Heart left ventricle (tissue), 16 donors: ENCODE measurements around the gene TMC3. TPM values are rescaled to one million over a fixed set of nuclear protein-coding genes. Genes with fewer than 3 reads are reported as not detected.
A peak's percentile ranks its signal among the peaks of the same experiment; 100 is the strongest.

Experiments
- ATAC-seq, 4 donors: fragments of 200-7000 bp; cut with Tn5 transposase; one replicate each; pipeline ENCODE4 v1.9.1; 2020 to 2022; ENCODE audit warnings: moderate library complexity in 4 of 4, mild to moderate bottlenecking in 3 of 4, moderate number of reproducible peaks in 1 of 4
- DNase-seq, 5 donors: peaks; one replicate each; pipeline ENCODE4 v3.0.0-alpha.2; 2020
- H3K27ac ChIP-seq, 12 donors: fragments of 200-600 bp; sonication (generic) in 4 of 12; one replicate each; pipeline versions ENCODE4 v1.5.0 to v1.8.0; 2016 to 2022; ENCODE audit warnings: mild to moderate bottlenecking in 2 of 12
- H3K27me3 ChIP-seq, 9 donors: fragments of 200-600 bp; sonication (generic) in 2 of 9; one replicate each; pipeline versions ENCODE4 v1.5.1 to v1.8.0; 2016 to 2022; ENCODE audit warnings: mild to moderate bottlenecking in 3 of 9
- H3K36me3 ChIP-seq, 9 donors: fragments of 200-600 bp; sonication (generic) in 2 of 9; one replicate each; pipeline versions ENCODE4 v1.5.0 to v1.8.0; 2018 to 2022; ENCODE audit warnings: mild to moderate bottlenecking in 2 of 9
- H3K4me1 ChIP-seq, 12 donors: fragments of 200-600 bp; sonication (generic) in 4 of 12; one replicate each; pipeline versions ENCODE4 v1.5.0 to v1.8.0; 2016 to 2022; ENCODE audit warnings: mild to moderate bottlenecking in 3 of 12
- H3K4me3 ChIP-seq, 12 donors: fragments of 200-600 bp; sonication (generic) in 4 of 12; one replicate each; pipeline versions ENCODE4 v1.5.0 to v1.8.0; 2017 to 2022; ENCODE audit warnings: mild to moderate bottlenecking in 9 of 12, moderate library complexity in 4 of 12
- H3K9me3 ChIP-seq, 12 donors: fragments of 200-600 bp; sonication (generic) in 4 of 12; one replicate each; pipeline versions ENCODE4 v1.5.0 to v1.8.0; 2016 to 2022; ENCODE audit warnings: mild to moderate bottlenecking in 1 of 12
- CTCF ChIP-seq, 12 donors: fragments of 200-600 bp; sonication (generic) in 4 of 12; IDR thresholded peaks; one replicate each; pipeline versions ENCODE4 v1.5.0 to v1.8.0; 2018 to 2022; ENCODE audit warnings: antibody characterized with exemption in 12 of 12, mild to moderate bottlenecking in 5 of 12
- POLR2A ChIP-seq, 2 donors: fragments of 450-650 bp; IDR thresholded peaks; one replicate each; pipeline ENCODE4 v1.6.1; 2017; ENCODE audit warnings: antibody characterized with exemption in 2 of 2, mild to moderate bottlenecking in 2 of 2, moderate library complexity in 2 of 2
- WGBS, 4 donors: extraction: QIAGEN DNeasy Blood & Tissue Kit in 2 of 4; methylation state at CpG; one replicate each; pipeline versions ENCODE4 v1.1.5 to v1.1.7; 2013 to 2018; 5-methylcytosine and 5-hydroxymethylcytosine counted together
- intact Hi-C, 10 donors: fragments of 100-400 bp; cut with DNase I; formaldehyde crosslinking; loops; one replicate each; pipeline versions ENCODE4 v1.11.1 to v1.14.2; 2022
- polyA plus RNA-seq, 2 donors: library from polyadenylated mRNA; stranded (reverse); fragments of 200-250 nt; gene quantifications; one replicate each; pipeline ENCODE4 v1.2.3, GENCODE V29; 2013
- total RNA-seq, 9 donors: library from RNA; depleted of rRNA in 2 of 9; stranded (reverse); fragments of >200 nt in 2 of 9; fragmentation: NEBNext Ultra II Directional in 3 of 9; extraction: Animal tissue kit (Norgen Biotek cat#: 25700) in 3 of 9; gene quantifications; one replicate each; pipeline versions ENCODE4 v1.1.0 to v1.2.4, GENCODE V29; 2016 to 2023
- donor health status: ischemic (EF 13 %, LVEDD 7.1; RV severe dilation, severe dysfunction).
- donor health status: healthy with polysubstance abuse.
- donor health status: DM: no; HTN: yes; CAD: no.
- donor health status: DM: no; HTN: no; CAD: no.
- donor health status: ischemic (EF 25% LVEDD 6.9; RV normal size, moderate dysfunction).
- donor health status: ischemic (EF 25% LVEDD 5.7; RV mildly dilated, moderate dysfunction).
- donor health status: healthy.
- donor health status: DM: yes; HTN: yes; CAD: no.
- donor health status: ischemic (EF 35%, LVEDD 5.7; RV mildly dilated, moderate dysfunction).
- donor health status: nonischemic (EF 11% LVEDD 7.7; RV severe dilation, severe dysfunction).
- donor health status: DM: yes; HTN: yes; CAD: no.
- donor health status: PGD.
- donor health status: ischemic (EF 29% LVEDD 5.4; RV normal size, mild dysfunction).
- donor health status: nonischemic (EF 23%, LVEDD 6.1; RV moderate dilation, normal function).

The TMC3 gene
- total and polyA plus RNA-seq, 11 donors, result 0.19 TPM; not detected in 10

GRCh38 chr15:81330366-81331090 lies 43.5 kb downstream of the TMC3 start:
- no peak for ATAC-seq
- no peaks in the 10 kb centered on the region for H3K27me3 ChIP-seq
- peaks cover 0 to 13% (median 0%) of the 10 kb centered on the region in 12 donors for H3K4me1 ChIP-seq
- intact Hi-C loops, result loop anchor here in 2 of 10 donors (5.0 kb wide), 1 partner anchor 53 kb away; no protein-coding TSS in a partner anchor
- H3K4me3 ChIP-seq, result peak overlapping the region in 4 of 12 donors; percentile 5 to 36 (median 20)
- DNase-seq, result no peak
- H3K36me3 ChIP-seq, result no peaks in the 10 kb centered on the region
- no peak for TF ChIP-seq POLR2A (IDR thresholded peaks at IDR 0.05)
- TF ChIP-seq CTCF (IDR thresholded peaks at IDR 0.05), result no peak
- 77 to 84% (median 79%) methylated on average over 5 of the region's 5 CpGs for WGBS, 4 donors
- H3K9me3 ChIP-seq, result no peaks in the 10 kb centered on the region
- no peak overlapping the region for H3K27ac ChIP-seq

GRCh38 chr15:81329446-81329845 lies 44.6 kb downstream of the TMC3 start:
- H3K27me3 ChIP-seq, result no peaks in the 10 kb centered on the region
- DNase-seq, result no peak
- H3K9me3 ChIP-seq, result no peaks in the 10 kb centered on the region
- TF ChIP-seq CTCF (IDR thresholded peaks at IDR 0.05), result no peak
- no peaks in the 10 kb centered on the region for H3K36me3 ChIP-seq
- 99 to 100% (median 100%) methylated on average over 2 of the region's 2 CpGs for WGBS, 4 donors
- no peak overlapping the region for H3K4me3 ChIP-seq
- no peak overlapping the region for H3K27ac ChIP-seq
- ATAC-seq, result no peak
- intact Hi-C loops, result loop anchor here in 2 of 10 donors (10.0 kb wide), 2 partner anchors 45 to 145 kb away; partner anchors contain the start of gene TMC3 (in 1 of the 2)
- H3K4me1 ChIP-seq, result peaks cover 0 to 11% (median 4%) of the 10 kb centered on the region in 12 donors

GRCh38 chr15:81327516-81327915 lies 46.5 kb downstream of the TMC3 start:
- Histone ChIP-seq H3K36me3 (no peaks in the 10 kb centered on the region), H3K4me1 (peaks cover 0 to 17% (median 5%) of the 10 kb centered on the region in 12 donors), H3K9me3 (no peaks in the 10 kb centered on the region), H3K27me3 (no peaks in the 10 kb centered on the region), H3K4me3 (no peak overlapping the region), H3K27ac (peak overlapping the region in 1 of 12 donors; percentile 29)
- TF ChIP-seq CTCF (IDR thresholded peaks at IDR 0.05) (no peak), POLR2A (IDR thresholded peaks at IDR 0.05) (no peak)
- ATAC-seq, result no peak
- intact Hi-C loops, result loop anchor here in 2 of 10 donors (10.0 kb wide), 2 partner anchors 47 to 143 kb away; partner anchors contain the start of gene TMC3 (in 1 of the 2)
- DNase-seq, result no peak
- 80 to 94% (median 85%) methylated on average over 3 of the region's 3 CpGs for WGBS, 4 donors

GRCh38 chr15:81326466-81327212 lies 47.4 kb downstream of the TMC3 start:
- Histone ChIP-seq H3K4me3 (no peak overlapping the region), H3K27ac (no peak overlapping the region), H3K9me3 (no peaks in the 10 kb centered on the region), H3K4me1 (peaks cover 0 to 19% (median 7%) of the 10 kb centered on the region in 12 donors), H3K36me3 (peaks cover 0 to 4% (median 0%) of the 10 kb centered on the region in 9 donors), H3K27me3 (no peaks in the 10 kb centered on the region)
- TF ChIP-seq POLR2A (IDR thresholded peaks at IDR 0.05) (no peak), CTCF (IDR thresholded peaks at IDR 0.05) (no peak)
- no peak for DNase-seq
- WGBS, 4 donors, result 88 to 94% (median 92%) methylated on average over 7 of the region's 7 CpGs
- ATAC-seq, result no peak
- intact Hi-C loops, result loop anchor here in 2 of 10 donors (10.0 kb wide), 2 partner anchors 48 to 142 kb away; partner anchors contain the start of gene TMC3 (in 1 of the 2)
